Neuronal stem cell (in vitro differentiated cells): Measurements from ENCODE around the gene OCIAD1.

Experiments used
- DNase-seq: peaks from one replicate; pipeline ENCODE4 v3.0.0-alpha.2; 2013; ENCODE audit warnings: low spot score
- H2AFZ ChIP-seq: one replicate; pipeline ENCODE4 v1.6.1; 2013; ENCODE audit warnings: mild to moderate bottlenecking, low read length, inconsistent platforms
- H2AK5ac ChIP-seq: 2 replicates; pipeline ENCODE4 v1.6.1; 2013; ENCODE audit warnings: low read depth, mild to moderate bottlenecking, inconsistent platforms, low read length, moderate library complexity, mixed read lengths
- H2BK120ac ChIP-seq: 2 replicates; pipeline ENCODE4 v1.6.1; 2013; ENCODE audit warnings: low read depth, mild to moderate bottlenecking, inconsistent platforms, low read length, moderate library complexity, mixed read lengths
- H2BK12ac ChIP-seq: one replicate; pipeline ENCODE4 v1.6.1; 2013; ENCODE audit warnings: low read length, inconsistent platforms
- H2BK15ac ChIP-seq: 2 replicates; pipeline ENCODE4 v1.6.1; 2013; ENCODE audit warnings: mild to moderate bottlenecking, low read length, inconsistent platforms, mixed read lengths
- H2BK5ac ChIP-seq: one replicate; pipeline ENCODE4 v1.6.1; 2013; ENCODE audit warnings: inconsistent platforms, mild to moderate bottlenecking, low read length, moderate library complexity
- H3K14ac ChIP-seq: one replicate; pipeline ENCODE4 v1.6.1; 2013; ENCODE audit warnings: low read length, inconsistent platforms
- H3K18ac ChIP-seq: 2 replicates; pipeline ENCODE4 v1.6.1; 2013; ENCODE audit warnings: low read length, inconsistent platforms
- H3K23ac ChIP-seq: 2 replicates; pipeline ENCODE4 v1.6.1; 2013; ENCODE audit warnings: low read depth, mild to moderate bottlenecking, mixed read lengths, low read length, inconsistent platforms; ENCODE audit not compliant: poor library complexity
- H3K27ac ChIP-seq: replicated peaks from 3 replicates; pipeline ENCODE4 v1.5.1; 2013; ENCODE audit warnings: low read length, inconsistent platforms
- H3K27me3 ChIP-seq, 3 experiments: 2 replicates each; pipeline ENCODE4 v1.6.1; 2013; ENCODE audit warnings: low read length in 3 of 3, mild to moderate bottlenecking in 2 of 3, inconsistent platforms in 1 of 3, low read depth in 1 of 3, mixed read lengths in 1 of 3, moderate library complexity in 1 of 3; ENCODE audit not compliant: control insufficient read depth in 3 of 3, insufficient read depth in 3 of 3
- H3K36me3 ChIP-seq, 2 donors: replicated peaks in 1 of 2; 2 replicates each; pipeline ENCODE4 v1.6.1; 2013; ENCODE audit warnings: low read length in 2 of 2; ENCODE audit not compliant: control insufficient read depth in 2 of 2, insufficient read depth in 2 of 2
- H3K4ac ChIP-seq: 2 replicates; pipeline ENCODE4 v1.6.1; 2013; ENCODE audit warnings: inconsistent platforms, mild to moderate bottlenecking, low read length, moderate library complexity
- H3K4me1 ChIP-seq, 2 donors: 1 replicate in 1 of 2; 2 replicates in 1 of 2; pipeline ENCODE4 v1.6.1; 2013; ENCODE audit warnings: low read length in 2 of 2, low read depth in 1 of 2; ENCODE audit not compliant: control insufficient read depth in 2 of 2, insufficient read depth in 1 of 2
- H3K4me2 ChIP-seq: one replicate; pipeline ENCODE4 v1.6.1; 2013; ENCODE audit warnings: mild to moderate bottlenecking, low read length, inconsistent platforms; ENCODE audit not compliant: insufficient read depth, poor library complexity, severe bottlenecking
- H3K4me3 ChIP-seq, 2 donors: 2 replicates each; pipeline ENCODE4 v1.5.1; 2013; ENCODE audit warnings: low read length in 2 of 2, mild to moderate bottlenecking in 2 of 2, inconsistent platforms in 1 of 2, moderate library complexity in 1 of 2
- H3K79me1 ChIP-seq: one replicate; pipeline ENCODE4 v1.6.1; 2013; ENCODE audit warnings: low read depth, mild to moderate bottlenecking, inconsistent platforms, low read length, moderate library complexity
- H3K9ac ChIP-seq: one replicate; pipeline ENCODE4 v1.6.1; 2013; ENCODE audit warnings: mild to moderate bottlenecking, low read depth, low read length, inconsistent platforms; ENCODE audit not compliant: poor library complexity
- H3K9me3 ChIP-seq, 2 donors: replicated peaks in 1 of 2; 2 replicates each; pipeline versions ENCODE3 to v1.6.1; 2013; ENCODE audit warnings: low read length in 2 of 2, mild to moderate bottlenecking in 2 of 2, inconsistent platforms in 1 of 2, low read depth in 1 of 2, mixed read lengths in 1 of 2, moderate library complexity in 1 of 2; ENCODE audit not compliant: control insufficient read depth in 2 of 2, insufficient read depth in 1 of 2
- H4K8ac ChIP-seq: one replicate; pipeline ENCODE4 v1.6.1; 2013; ENCODE audit warnings: low read depth, mild to moderate bottlenecking, inconsistent platforms, low read length, moderate library complexity
- H4K91ac ChIP-seq: one replicate; pipeline ENCODE4 v1.6.1; 2013; ENCODE audit warnings: low read length, low read depth, mild to moderate bottlenecking, inconsistent platforms; ENCODE audit not compliant: poor library complexity

The OCIAD1 gene

GRCh38 chr4:48910511-48910910 lies 79.6 kb downstream of the OCIAD1 start:
- H2BK12ac ChIP-seq: no peak overlapping the region
- H3K27ac ChIP-seq: no peak overlapping the region
- peaks cover 3 to 10% of the 10 kb centered on the region in 2 donors for H3K4me1 ChIP-seq
- no peak overlapping the region for H2BK120ac ChIP-seq
- no peak overlapping the region for H3K4ac ChIP-seq
- no peak overlapping the region for H3K23ac ChIP-seq
- H3K18ac ChIP-seq: no peak overlapping the region
- no peak overlapping the region for H4K8ac ChIP-seq
- no peak overlapping the region for H2BK5ac ChIP-seq
- H3K27me3 ChIP-seq: no peaks in the 10 kb centered on the region
- H3K4me3 ChIP-seq: no peak overlapping the region
- peaks cover 6% of the 10 kb centered on the region for H3K79me1 ChIP-seq
- no peaks in the 10 kb centered on the region for H3K36me3 ChIP-seq
- no peak overlapping the region for H3K9ac ChIP-seq
- H2AFZ ChIP-seq: no peak overlapping the region
- H3K9me3 ChIP-seq: no peaks in the 10 kb centered on the region
- H3K14ac ChIP-seq: no peak overlapping the region
- H2BK15ac ChIP-seq: no peak overlapping the region
- no peak overlapping the region for H3K4me2 ChIP-seq
- H2AK5ac ChIP-seq: no peak overlapping the region
- no peak for DNase-seq
- no peak overlapping the region for H4K91ac ChIP-seq
